Endothelial cell of umbilical vein (primary cell): ENCODE measurements around the gene BAZ1B. TPM values are rescaled to one million over a fixed set of nuclear protein-coding genes. Genes with fewer than 3 reads are reported as not detected.

Source experiments
- BruUV-seq: library from RNA; stranded (reverse); fragments of 400-500 nt; replicated peaks from 2 replicates; lab custom pipeline; 2021; lab: Mats Ljungman, UMichigan
- CTCF ChIA-PET: fragments of 300-600, 350-600 bp; sonication (Branson Sonifier 250); formaldehyde crosslinking; loops from one replicate; lab custom pipeline; 2021; ENCODE audit warnings: antibody characterized with exemption, inconsistent platforms; lab: Charles Lee
- POLR2A ChIA-PET: fragments of 300-600, 350-600 bp; sonication (Branson Sonifier 250); formaldehyde crosslinking; loops from one replicate; lab custom pipeline; 2021; ENCODE audit warnings: antibody characterized with exemption, inconsistent platforms; lab: Charles Lee
- DNase-seq: peaks from one replicate; pipeline ENCODE4 v3.0.0-alpha.2; 2011; ENCODE audit warnings: low read depth, low spot score
- FAIRE-seq: peaks from 2 replicates; lab custom pipeline; 2011; peaks lifted over from hg19 to GRCh38; lab: Jason Lieb, UNC
- H2AFZ ChIP-seq: 2 replicates; pipeline ENCODE4 v1.6.0; 2012; ENCODE audit warnings: low read depth, low read length, control low read depth, inconsistent platforms
- H3K27ac ChIP-seq: 2 replicates; pipeline ENCODE4 v1.5.1; 2011; ENCODE audit warnings: low read depth, mild to moderate bottlenecking, control low read depth, low read length, moderate library complexity; ENCODE audit not compliant: insufficient read depth
- H3K27me3 ChIP-seq, 2 experiments: 2 replicates each; pipeline versions ENCODE4 v1.6.0 to v1.6.1; 2011; ENCODE audit warnings: low read length in 2 of 2, mixed read lengths in 1 of 2; ENCODE audit not compliant: control insufficient read depth in 2 of 2, insufficient read depth in 2 of 2
- H3K36me3 ChIP-seq, 2 experiments: 2 replicates in 1 of 2; 3 replicates in 1 of 2; pipeline ENCODE4 v1.5.1; 2011; ENCODE audit warnings: low read length in 2 of 2, mild to moderate bottlenecking in 1 of 2, moderate library complexity in 1 of 2; ENCODE audit not compliant: control insufficient read depth in 2 of 2, insufficient read depth in 2 of 2; ENCODE audit errors: extremely low read depth in 1 of 2
- H3K4me1 ChIP-seq: 3 replicates; pipeline ENCODE4 v1.5.1; 2011; ENCODE audit warnings: mild to moderate bottlenecking, low read length; ENCODE audit not compliant: control insufficient read depth, insufficient read depth; ENCODE audit errors: extremely low read depth
- H3K4me2 ChIP-seq: 2 replicates; pipeline ENCODE4 v1.6.1; 2011; ENCODE audit warnings: low read length, control low read depth, mixed read lengths; ENCODE audit not compliant: insufficient read depth
- H3K4me3 ChIP-seq, 3 experiments: fragments of 200-600 bp in 1 of 3; sonication (generic), shearing (Covaris generic) in 1 of 3; replicated peaks in 1 of 3; 2 replicates each; pipeline ENCODE4 v1.5.1; 2011 to 2016; ENCODE audit warnings: control low read depth in 3 of 3, low read length in 3 of 3, mild to moderate bottlenecking in 2 of 3, inconsistent platforms in 1 of 3, low read depth in 1 of 3, moderate library complexity in 1 of 3; ENCODE audit not compliant: insufficient read depth in 1 of 3
- H3K79me2 ChIP-seq: 2 replicates; pipeline ENCODE4 v1.6.0; 2012; ENCODE audit warnings: low read length, inconsistent platforms; ENCODE audit not compliant: control insufficient read depth, insufficient read depth
- H3K9ac ChIP-seq: replicated peaks from 2 replicates; pipeline ENCODE3; 2011; ENCODE audit warnings: low read length, control low read depth; ENCODE audit not compliant: insufficient read depth; ENCODE audit errors: extremely low read depth
- H3K9me1 ChIP-seq: replicated peaks from 3 replicates; pipeline ENCODE4 v1.6.0; 2011; ENCODE audit warnings: mild to moderate bottlenecking, low read length; ENCODE audit not compliant: control insufficient read depth, insufficient read depth; ENCODE audit errors: extremely low read depth
- H3K9me3 ChIP-seq: replicated peaks from 2 replicates; pipeline ENCODE4 v1.5.1; 2012; ENCODE audit warnings: low read length, inconsistent platforms; ENCODE audit not compliant: control insufficient read depth, insufficient read depth
- H4K20me1 ChIP-seq: replicated peaks from 2 replicates; pipeline ENCODE3; 2011; ENCODE audit warnings: mild to moderate bottlenecking, low read length; ENCODE audit not compliant: control insufficient read depth, insufficient read depth; ENCODE audit errors: extremely low read depth
- EZH2 ChIP-seq: IDR thresholded peaks from 2 replicates; pipeline ENCODE4 v1.6.1; 2012; ENCODE audit warnings: borderline replicate concordance, low read depth, mild to moderate bottlenecking, moderate library complexity, low read length, inconsistent platforms; ENCODE audit not compliant: severe bottlenecking
- FOS ChIP-seq: IDR thresholded peaks from 2 replicates; pipeline ENCODE4 v1.6.1; 2011; ENCODE audit warnings: mild to moderate bottlenecking, low read length, moderate library complexity, borderline replicate concordance; ENCODE audit not compliant: insufficient read depth
- GATA2 ChIP-seq: IDR thresholded peaks from 2 replicates; pipeline ENCODE4 v1.7.0; 2011; ENCODE audit warnings: low read depth, mild to moderate bottlenecking, moderate library complexity, mixed read lengths, low read length; ENCODE audit not compliant: insufficient read length, insufficient read depth
- MYC ChIP-seq: IDR thresholded peaks from one replicate; pipeline ENCODE4 v1.6.1; 2011; ENCODE audit warnings: mild to moderate bottlenecking, low read depth, low read length
- POLR2A ChIP-seq: IDR thresholded peaks from 2 replicates; pipeline ENCODE4 v1.6.1; 2012; ENCODE audit warnings: low read depth, mild to moderate bottlenecking, control low read depth, low read length
- POLR2AphosphoS5 ChIP-seq: IDR thresholded peaks from 2 replicates; pipeline ENCODE4 v1.6.1; 2012; ENCODE audit warnings: low read depth, mild to moderate bottlenecking, control low read depth, low read length, moderate library complexity; ENCODE audit not compliant: insufficient read depth
- dilution Hi-C: fragments of 300-500 bp; cut with MboI; formaldehyde crosslinking; loops from one replicate; pipeline ENCODE4 v1.15.0; 2019; ENCODE audit warnings: low sequenced_read_pairs; ENCODE audit not compliant: extremely low pct_ligation_motif_present
- intact Hi-C: fragments of 100-400 bp; cut with micrococcal nuclease; formaldehyde crosslinking; loops from one replicate; pipeline ENCODE4 v1.10.0; 2022
- polyA plus RNA-seq, 4 experiments: library from polyadenylated mRNA; depleted of rRNA in 3 of 4; stranded (reverse) in 3 of 4; unstranded in 1 of 4; fragments of >200 nt; gene quantifications; 2 replicates each; pipeline versions ENCODE4 v1.2.1 to v1.2.3, GENCODE V29; 2011 to 2012; ENCODE audit warnings: missing spikeins in 1 of 4
- total RNA-seq: library from RNA; stranded (reverse); gene quantifications from 2 replicates; pipeline ENCODE4 v1.2.3, GENCODE V29; 2021
- TF ChIP-seq, protein P1 (sequence below), 2 donors: IDR thresholded peaks; 1 replicate in 1 of 2; 2 replicates in 1 of 2; pipeline ENCODE4 v1.5.1; 2011; ENCODE audit warnings: low read length in 2 of 2, mild to moderate bottlenecking in 2 of 2, moderate library complexity in 2 of 2, control low read depth in 1 of 2, inconsistent platforms in 1 of 2, low read depth in 1 of 2; ENCODE audit not compliant: insufficient read depth in 1 of 2; ENCODE audit errors: extremely low read depth in 1 of 2
- TF ChIP-seq, protein P2 (sequence below): IDR thresholded peaks from 2 replicates; pipeline ENCODE4 v1.6.1; 2011; ENCODE audit not compliant: insufficient read depth, insufficient read length

Gene BAZ1B
- total and polyA plus RNA-seq, 2 donors (not counting 3 experiments of a cell fraction or from before 2014, with no cell fraction given) = 16.2 to 74.7 TPM

DNA sequence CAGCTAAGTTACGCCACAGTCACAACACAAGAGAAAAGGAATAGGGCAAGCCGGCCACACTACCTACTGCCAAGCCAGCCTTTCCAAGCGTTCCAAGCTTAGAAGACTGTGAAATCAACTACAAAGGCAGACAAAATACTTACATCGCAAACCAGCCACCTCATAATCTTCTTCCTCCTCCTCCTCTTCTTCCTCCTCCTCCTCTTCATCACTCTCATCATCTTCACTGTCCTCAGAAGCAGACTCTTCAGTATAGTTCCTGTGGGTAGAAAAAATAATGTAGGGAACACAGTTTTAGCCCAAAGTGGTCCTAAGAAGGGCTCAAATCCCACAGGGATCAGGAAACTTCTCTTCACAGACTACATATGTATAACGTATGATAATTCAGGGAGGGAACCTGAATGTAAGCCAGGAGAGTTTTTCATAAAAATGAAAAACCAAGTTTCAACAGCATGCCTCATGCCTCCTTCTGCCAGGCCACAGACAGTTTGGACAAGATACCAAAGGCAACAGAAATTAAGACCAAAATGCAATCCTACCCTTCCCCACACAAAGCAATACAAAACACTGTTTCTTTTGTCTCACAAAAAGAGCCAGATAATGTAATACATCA, 74.9 kb downstream of the BAZ1B start:
- FAIRE-seq = no peak
- intact Hi-C loops = no loop called here

GRCh38 chr7:73446682-73447081, 75.4 kb downstream of the BAZ1B start:
- peaks cover 3% of the 10 kb centered on the region for H4K20me1 ChIP-seq
- no peak overlapping the region for H3K4me3 ChIP-seq
- intact Hi-C loops = no loop called here
- H3K79me2 ChIP-seq = peaks cover 6% of the 10 kb centered on the region
- no peak overlapping the region for H2AFZ ChIP-seq
- H3K36me3 ChIP-seq = peaks cover 60 to 66% of the 10 kb centered on the region in 2 experiments
- BruUV-seq = no TSS peak
- H3K27ac ChIP-seq = no peak overlapping the region
- no peak overlapping the region for H3K4me2 ChIP-seq
- dilution Hi-C loops = no loop called here
- H3K9me1 ChIP-seq = no peaks in the 10 kb centered on the region
- DNase-seq (no peak), FAIRE-seq (peak; percentile 24)
- H3K4me1 ChIP-seq = no peaks in the 10 kb centered on the region
- H3K27me3 ChIP-seq = no peaks in the 10 kb centered on the region
- no peaks in the 10 kb centered on the region for H3K9me3 ChIP-seq
- ChIA-PET CTCF (interaction anchor here (1.3 to 2.1 kb wide), 2 partner anchors 104 to 123 kb away, joined by 7 to 11 read pairs; no protein-coding TSS in a partner anchor), POLR2A (no interaction called here)
- no peak overlapping the region for H3K9ac ChIP-seq
- TF ChIP-seq POLR2AphosphoS5 = no peak
- TF ChIP-seq FOS = no peak
- TF ChIP-seq, protein P1, sequence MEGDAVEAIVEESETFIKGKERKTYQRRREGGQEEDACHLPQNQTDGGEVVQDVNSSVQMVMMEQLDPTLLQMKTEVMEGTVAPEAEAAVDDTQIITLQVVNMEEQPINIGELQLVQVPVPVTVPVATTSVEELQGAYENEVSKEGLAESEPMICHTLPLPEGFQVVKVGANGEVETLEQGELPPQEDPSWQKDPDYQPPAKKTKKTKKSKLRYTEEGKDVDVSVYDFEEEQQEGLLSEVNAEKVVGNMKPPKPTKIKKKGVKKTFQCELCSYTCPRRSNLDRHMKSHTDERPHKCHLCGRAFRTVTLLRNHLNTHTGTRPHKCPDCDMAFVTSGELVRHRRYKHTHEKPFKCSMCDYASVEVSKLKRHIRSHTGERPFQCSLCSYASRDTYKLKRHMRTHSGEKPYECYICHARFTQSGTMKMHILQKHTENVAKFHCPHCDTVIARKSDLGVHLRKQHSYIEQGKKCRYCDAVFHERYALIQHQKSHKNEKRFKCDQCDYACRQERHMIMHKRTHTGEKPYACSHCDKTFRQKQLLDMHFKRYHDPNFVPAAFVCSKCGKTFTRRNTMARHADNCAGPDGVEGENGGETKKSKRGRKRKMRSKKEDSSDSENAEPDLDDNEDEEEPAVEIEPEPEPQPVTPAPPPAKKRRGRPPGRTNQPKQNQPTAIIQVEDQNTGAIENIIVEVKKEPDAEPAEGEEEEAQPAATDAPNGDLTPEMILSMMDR (IDR thresholded peaks at IDR 0.05; ENCODE audit: extremely low read depth in 1 of 2, insufficient read depth in 1 of 2, low read depth in 1 of 2, low read length in 2 of 2) = no peak
- no peak for TF ChIP-seq EZH2
- TF ChIP-seq GATA2 = no peak
- TF ChIP-seq MYC = no peak
- TF ChIP-seq, protein P2, sequence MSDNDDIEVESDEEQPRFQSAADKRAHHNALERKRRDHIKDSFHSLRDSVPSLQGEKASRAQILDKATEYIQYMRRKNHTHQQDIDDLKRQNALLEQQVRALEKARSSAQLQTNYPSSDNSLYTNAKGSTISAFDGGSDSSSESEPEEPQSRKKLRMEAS = no peak
- TF ChIP-seq POLR2A = no peak

More for the DNA sequence above, 74.9 kb downstream of the BAZ1B start:
- dilution Hi-C loops = no loop called here
- no TSS peak for BruUV-seq
- H3K79me2 ChIP-seq = peaks cover 6% of the 10 kb centered on the region
- peaks cover 56 to 65% of the 10 kb centered on the region in 2 experiments for H3K36me3 ChIP-seq
- H3K9ac ChIP-seq = no peak overlapping the region
- no peak overlapping the region for H2AFZ ChIP-seq
- TF ChIP-seq FOS (no peak), GATA2 (no peak)
- no peak overlapping the region for H3K27ac ChIP-seq
- no peak for DNase-seq
- ChIA-PET POLR2A (no interaction called here), CTCF (interaction anchor here (1.3 to 2.8 kb wide), 3 partner anchors 105 to 123 kb away, joined by 7 to 11 read pairs (median 11); no protein-coding TSS in a partner anchor)
- H3K4me2 ChIP-seq = no peak overlapping the region
- no peaks in the 10 kb centered on the region for H3K4me1 ChIP-seq
- no peaks in the 10 kb centered on the region for H3K9me1 ChIP-seq
- H4K20me1 ChIP-seq = peaks cover 6% of the 10 kb centered on the region
- H3K27me3 ChIP-seq = no peaks in the 10 kb centered on the region
- no peak overlapping the region for H3K4me3 ChIP-seq
- H3K9me3 ChIP-seq = no peaks in the 10 kb centered on the region
